ENCODE data around the gene AP3S1. TPM values are rescaled to one million over a fixed set of nuclear protein-coding genes. Genes with fewer than 3 reads are reported as not detected.
A peak's percentile ranks its signal among the peaks of the same experiment; 100 is the strongest.
"Not testable (repeated sequence)": the region's sequence is repeated elsewhere in the genome, so short reads cannot be mapped to it uniquely, and the experiment has no call there.

The AP3S1 gene
- total and polyA plus RNA-seq, 4 donors = 97.7 to 186 (median 139) TPM

DNA sequence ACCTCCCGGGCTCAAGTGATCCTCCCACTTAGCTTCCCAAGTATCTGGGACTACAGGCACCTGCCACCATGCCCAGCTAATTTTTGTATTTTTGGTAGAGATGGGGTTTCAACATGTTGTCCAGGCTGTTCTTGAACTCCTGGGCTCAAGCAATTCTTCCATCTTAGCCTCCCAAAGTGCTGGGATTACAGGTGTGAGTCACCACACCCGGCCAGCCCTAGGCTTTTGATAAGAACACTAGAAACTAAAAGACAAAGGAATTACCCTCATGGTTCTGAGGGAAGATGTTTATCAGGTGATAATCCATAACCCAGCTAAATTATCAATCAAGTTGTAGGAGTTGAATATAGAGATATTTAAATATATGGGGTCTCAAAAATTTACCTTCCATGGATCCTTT is 33.7 kb upstream of the AP3S1 start:
- not testable (repeated sequence) for DNase-seq (ENCODE audit: low read depth in 4 of 6, low spot score in 6 of 6); H3K27me3 ChIP-seq (ENCODE audit: control insufficient read depth, insufficient read depth, low read length); H3K4me3 ChIP-seq (ENCODE audit: low read depth, low read length); H3K9me3 ChIP-seq (ENCODE audit: control insufficient read depth, insufficient read depth, low read length); H3K4me1 ChIP-seq (ENCODE audit: control insufficient read depth, insufficient read depth, low read length); H3K27ac ChIP-seq (ENCODE audit: low read depth, low read length); H3K36me3 ChIP-seq (ENCODE audit: control insufficient read depth, insufficient read depth, low read length)
- no CpG with 5 or more reads among the region's 2 CpGs for whole genome bisulfite sequencing (ENCODE audit: insufficient coverage)

DNA sequence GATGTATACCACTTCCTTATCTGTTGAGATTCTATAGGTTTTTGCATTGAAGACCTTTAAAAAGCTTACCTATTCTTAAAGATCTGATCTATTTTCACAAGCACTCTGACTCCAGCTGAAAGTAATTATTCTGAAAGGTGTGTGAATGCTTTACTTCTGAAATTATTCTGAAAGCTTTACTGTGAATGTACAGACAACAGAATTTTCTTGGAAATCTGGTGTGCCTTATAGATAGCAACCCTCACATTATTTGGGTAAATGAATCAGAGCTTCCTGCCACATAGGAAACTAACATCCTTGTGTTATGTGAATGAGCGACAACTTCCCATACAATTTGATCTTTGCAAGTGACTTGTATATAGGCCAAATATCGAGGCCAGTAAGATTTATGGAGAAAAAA is 31.8 kb upstream of the AP3S1 start:
- no CpG with 5 or more reads among the region's 2 CpGs for WGBS (ENCODE audit: insufficient coverage)
- no peak for DNase-seq (ENCODE audit: low read depth in 4 of 6, low spot score in 6 of 6)
- Histone ChIP-seq H3K27me3 (ENCODE audit: control insufficient read depth, insufficient read depth, low read length) (no peaks in the 10 kb centered on the region), H3K9me3 (ENCODE audit: control insufficient read depth, insufficient read depth, low read length) (no peaks in the 10 kb centered on the region), H3K27ac (ENCODE audit: low read depth, low read length) (no peak overlapping the region), H3K4me3 (ENCODE audit: low read depth, low read length) (no peak overlapping the region), H3K36me3 (ENCODE audit: control insufficient read depth, insufficient read depth, low read length) (peaks cover 10% of the 10 kb centered on the region), H3K4me1 (ENCODE audit: control insufficient read depth, insufficient read depth, low read length) (no peaks in the 10 kb centered on the region)

DNA sequence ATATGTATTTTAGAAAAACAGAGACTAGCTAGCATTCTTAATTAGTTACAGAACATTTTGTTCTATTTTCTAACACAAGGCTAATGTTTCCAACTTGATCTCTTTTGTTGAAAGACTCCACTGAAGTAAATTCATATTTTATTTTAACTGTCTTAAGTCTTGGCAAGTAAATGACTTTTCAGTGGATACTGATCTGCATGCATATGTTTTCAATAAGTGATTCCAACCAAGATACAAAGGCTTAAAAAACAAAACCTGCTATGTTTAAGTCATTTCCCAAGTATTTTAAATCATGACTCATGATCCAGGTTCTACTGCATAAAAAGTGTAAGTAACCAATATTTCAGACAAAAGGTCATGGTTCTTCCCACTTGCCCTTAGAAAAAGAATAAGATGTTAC is 31.0 kb upstream of the AP3S1 start:
- Histone ChIP-seq H3K36me3 (ENCODE audit: control insufficient read depth, insufficient read depth, low read length) (peaks cover 10% of the 10 kb centered on the region), H3K4me1 (ENCODE audit: control insufficient read depth, insufficient read depth, low read length) (no peaks in the 10 kb centered on the region), H3K4me3 (ENCODE audit: low read depth, low read length) (no peak overlapping the region), H3K27me3 (ENCODE audit: control insufficient read depth, insufficient read depth, low read length) (no peaks in the 10 kb centered on the region), H3K27ac (ENCODE audit: low read depth, low read length) (no peak overlapping the region), H3K9me3 (ENCODE audit: control insufficient read depth, insufficient read depth, low read length) (no peaks in the 10 kb centered on the region)
- no peak for DNase-seq (ENCODE audit: low read depth in 4 of 6, low spot score in 6 of 6)

DNA sequence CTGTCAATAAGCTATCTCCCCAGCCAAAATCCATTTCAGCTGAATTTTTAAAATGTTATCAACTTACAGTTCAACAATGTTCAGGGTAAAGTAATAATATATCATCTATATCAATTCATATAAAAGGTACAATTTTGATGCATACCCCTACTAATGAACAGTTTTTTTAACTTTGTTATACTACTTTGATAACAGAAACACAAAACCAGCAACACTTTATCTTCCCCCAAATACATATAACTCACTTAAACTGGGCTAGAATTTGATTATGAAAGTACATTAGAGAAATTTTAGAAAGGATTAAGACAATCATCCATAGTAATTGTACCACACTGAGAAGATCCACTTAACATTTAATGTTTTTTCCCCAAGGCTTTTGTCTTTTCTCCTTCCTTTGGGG is 30.3 kb upstream of the AP3S1 start:
- no peak for DNase-seq (ENCODE audit: low read depth in 4 of 6, low spot score in 6 of 6)
- Histone ChIP-seq H3K9me3 (ENCODE audit: control insufficient read depth, insufficient read depth, low read length) (no peaks in the 10 kb centered on the region), H3K27me3 (ENCODE audit: control insufficient read depth, insufficient read depth, low read length) (no peaks in the 10 kb centered on the region), H3K36me3 (ENCODE audit: control insufficient read depth, insufficient read depth, low read length) (peaks cover 10% of the 10 kb centered on the region), H3K4me1 (ENCODE audit: control insufficient read depth, insufficient read depth, low read length) (no peaks in the 10 kb centered on the region), H3K4me3 (ENCODE audit: low read depth, low read length) (no peak overlapping the region), H3K27ac (ENCODE audit: low read depth, low read length) (no peak overlapping the region)

DNA sequence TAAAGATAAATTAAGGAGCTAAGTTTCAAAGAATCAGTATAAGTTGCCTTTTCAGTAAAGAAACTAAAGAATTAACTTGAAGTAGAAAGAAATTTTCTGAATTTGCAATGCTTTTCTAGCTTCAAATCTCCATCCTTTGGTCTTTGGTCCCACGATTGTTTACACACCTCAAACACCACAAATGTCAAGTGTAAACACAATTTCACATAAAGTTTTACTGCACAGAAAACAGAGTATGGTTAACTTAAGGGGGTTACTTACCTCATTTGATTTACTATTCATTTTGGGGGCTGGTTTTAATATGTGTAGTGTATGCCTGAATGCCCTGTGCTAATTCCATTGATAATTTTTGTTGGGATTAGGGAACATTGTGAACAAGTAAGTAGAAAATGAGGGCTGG is 29.4 kb upstream of the AP3S1 start:
- no peak overlapping the region for H3K4me3 ChIP-seq (ENCODE audit: low read depth, low read length)
- H3K9me3 ChIP-seq (ENCODE audit: control insufficient read depth, insufficient read depth, low read length) = no peaks in the 10 kb centered on the region
- H3K27ac ChIP-seq (ENCODE audit: low read depth, low read length) = no peak overlapping the region
- DNase-seq (ENCODE audit: low read depth in 4 of 6, low spot score in 6 of 6) = no peak
- H3K4me1 ChIP-seq (ENCODE audit: control insufficient read depth, insufficient read depth, low read length) = no peaks in the 10 kb centered on the region
- peaks cover 10% of the 10 kb centered on the region for H3K36me3 ChIP-seq (ENCODE audit: control insufficient read depth, insufficient read depth, low read length)
- no CpG with 5 or more reads among the region's 1 CpG for WGBS (ENCODE audit: insufficient coverage)
- no peaks in the 10 kb centered on the region for H3K27me3 ChIP-seq (ENCODE audit: control insufficient read depth, insufficient read depth, low read length)

DNA sequence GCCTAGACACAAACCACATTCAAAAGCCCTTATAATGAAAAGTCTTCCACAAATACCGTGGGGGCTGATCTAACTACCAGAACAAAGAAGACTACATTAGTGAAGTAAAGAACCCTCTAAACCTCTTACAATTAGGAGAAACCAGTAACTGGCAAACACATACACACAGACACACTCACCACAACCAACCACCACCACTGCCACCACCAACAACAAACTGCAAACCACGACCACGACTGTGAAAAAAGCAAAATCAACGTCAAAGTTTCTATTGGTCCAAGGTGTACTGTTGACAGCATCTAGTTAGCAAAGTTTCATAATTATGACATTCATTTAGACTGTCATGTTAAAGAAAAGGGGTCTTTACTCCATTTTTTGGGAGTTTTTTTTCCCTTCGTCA is 28.0 kb upstream of the AP3S1 start:
- DNase-seq (ENCODE audit: low read depth in 4 of 6, low spot score in 6 of 6) = peak in 2 of 6 donors; percentile 1 to 9
- H3K4me3 ChIP-seq (ENCODE audit: low read depth, low read length) = peak overlapping the region; percentile 79

DNA sequence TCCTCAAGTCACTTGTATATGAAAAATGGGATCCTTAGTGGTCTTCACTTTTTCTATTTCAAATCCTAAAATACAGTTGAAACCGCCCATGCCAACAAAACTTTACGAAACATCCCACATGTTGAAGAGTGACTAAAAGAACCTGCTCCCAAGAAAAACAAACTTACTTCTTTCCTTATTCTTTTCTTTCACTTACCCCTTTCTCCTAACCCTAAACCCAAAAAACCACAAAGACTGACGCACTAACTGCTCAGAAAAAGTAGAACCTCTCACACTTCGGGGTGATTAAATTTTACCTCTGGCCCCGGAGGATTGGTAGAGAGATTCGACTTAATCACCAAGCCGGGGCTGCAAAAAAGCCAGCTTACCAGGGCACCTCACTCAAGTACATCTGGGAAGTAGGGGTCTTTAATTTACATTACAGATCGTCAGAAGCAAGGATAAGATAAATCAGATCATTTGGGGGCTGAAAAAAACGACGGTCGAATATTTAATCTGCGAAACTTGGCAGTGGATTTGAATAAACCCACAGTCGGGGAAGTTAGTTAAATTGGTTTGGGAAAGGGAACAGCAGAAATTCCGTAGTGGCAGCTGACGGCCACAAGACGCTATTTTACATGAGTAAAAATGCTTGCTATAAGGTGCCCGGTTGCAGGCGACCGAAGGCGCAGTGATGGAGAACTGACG is 26.6 kb upstream of the AP3S1 start:
- Histone ChIP-seq H3K4me3 (ENCODE audit: low read depth, low read length) (peak overlapping the region; percentile 79), H3K9me3 (ENCODE audit: control insufficient read depth, insufficient read depth, low read length) (no peaks in the 10 kb centered on the region), H3K4me1 (ENCODE audit: control insufficient read depth, insufficient read depth, low read length) (peaks cover 3% of the 10 kb centered on the region), H3K27me3 (ENCODE audit: control insufficient read depth, insufficient read depth, low read length) (no peaks in the 10 kb centered on the region), H3K36me3 (ENCODE audit: control insufficient read depth, insufficient read depth, low read length) (no peaks in the 10 kb centered on the region), H3K27ac (ENCODE audit: low read depth, low read length) (peak overlapping the region; percentile 98)
- no peak for DNase-seq (ENCODE audit: low read depth in 4 of 6, low spot score in 6 of 6)
- WGBS (ENCODE audit: insufficient coverage) = 13% methylated on average over 15 of the region's 21 CpGs

More for the DNA sequence above, 28.0 kb upstream of the AP3S1 start:
- 36% methylated on average over 3 of the region's 5 CpGs for WGBS (ENCODE audit: insufficient coverage)
- Histone ChIP-seq H3K9me3 (ENCODE audit: control insufficient read depth, insufficient read depth, low read length) (no peaks in the 10 kb centered on the region), H3K27me3 (ENCODE audit: control insufficient read depth, insufficient read depth, low read length) (no peaks in the 10 kb centered on the region), H3K27ac (ENCODE audit: low read depth, low read length) (no peak overlapping the region), H3K36me3 (ENCODE audit: control insufficient read depth, insufficient read depth, low read length) (peaks cover 6% of the 10 kb centered on the region), H3K4me1 (ENCODE audit: control insufficient read depth, insufficient read depth, low read length) (peaks cover 2% of the 10 kb centered on the region)

DNA sequence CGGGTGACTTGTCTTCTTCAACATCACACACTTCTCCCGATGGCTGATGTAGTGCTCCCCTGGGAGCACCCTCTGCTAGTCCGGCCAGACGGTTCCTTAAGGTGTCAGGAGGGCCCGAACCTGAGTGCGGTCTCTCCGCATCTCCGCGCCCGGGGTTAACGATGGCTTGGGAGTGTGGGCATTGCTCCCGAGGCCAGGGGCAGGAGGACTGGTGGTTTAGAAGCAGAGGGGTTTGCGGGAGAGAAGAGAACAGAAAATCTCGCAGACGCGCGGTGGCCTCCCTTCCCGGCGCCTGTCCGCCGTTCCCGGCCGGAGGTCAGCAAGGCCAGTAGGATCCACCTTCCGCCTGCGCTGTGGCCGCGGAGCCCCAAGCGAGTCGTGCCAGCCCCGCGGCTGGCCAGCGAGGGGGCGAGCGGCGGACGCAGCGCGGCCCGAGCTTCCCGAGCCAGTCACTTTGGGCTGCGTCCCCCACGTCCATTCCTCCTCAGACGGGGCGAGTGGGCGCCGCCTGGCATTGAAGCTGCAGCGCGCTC is 26.0 kb upstream of the AP3S1 start:
- Histone ChIP-seq H3K4me3 (ENCODE audit: low read depth, low read length) (peak overlapping the region; percentile 79), H3K36me3 (ENCODE audit: control insufficient read depth, insufficient read depth, low read length) (no peaks in the 10 kb centered on the region), H3K9me3 (ENCODE audit: control insufficient read depth, insufficient read depth, low read length) (no peaks in the 10 kb centered on the region), H3K27me3 (ENCODE audit: control insufficient read depth, insufficient read depth, low read length) (no peaks in the 10 kb centered on the region), H3K4me1 (ENCODE audit: control insufficient read depth, insufficient read depth, low read length) (peaks cover 3% of the 10 kb centered on the region), H3K27ac (ENCODE audit: low read depth, low read length) (peak overlapping the region; percentile 98)
- WGBS (ENCODE audit: insufficient coverage) = under 1% methylated on average over 46 of the region's 48 CpGs
- DNase-seq (ENCODE audit: low read depth in 4 of 6, low spot score in 6 of 6) = peak in 2 of 6 donors; percentile 63 to 77

DNA sequence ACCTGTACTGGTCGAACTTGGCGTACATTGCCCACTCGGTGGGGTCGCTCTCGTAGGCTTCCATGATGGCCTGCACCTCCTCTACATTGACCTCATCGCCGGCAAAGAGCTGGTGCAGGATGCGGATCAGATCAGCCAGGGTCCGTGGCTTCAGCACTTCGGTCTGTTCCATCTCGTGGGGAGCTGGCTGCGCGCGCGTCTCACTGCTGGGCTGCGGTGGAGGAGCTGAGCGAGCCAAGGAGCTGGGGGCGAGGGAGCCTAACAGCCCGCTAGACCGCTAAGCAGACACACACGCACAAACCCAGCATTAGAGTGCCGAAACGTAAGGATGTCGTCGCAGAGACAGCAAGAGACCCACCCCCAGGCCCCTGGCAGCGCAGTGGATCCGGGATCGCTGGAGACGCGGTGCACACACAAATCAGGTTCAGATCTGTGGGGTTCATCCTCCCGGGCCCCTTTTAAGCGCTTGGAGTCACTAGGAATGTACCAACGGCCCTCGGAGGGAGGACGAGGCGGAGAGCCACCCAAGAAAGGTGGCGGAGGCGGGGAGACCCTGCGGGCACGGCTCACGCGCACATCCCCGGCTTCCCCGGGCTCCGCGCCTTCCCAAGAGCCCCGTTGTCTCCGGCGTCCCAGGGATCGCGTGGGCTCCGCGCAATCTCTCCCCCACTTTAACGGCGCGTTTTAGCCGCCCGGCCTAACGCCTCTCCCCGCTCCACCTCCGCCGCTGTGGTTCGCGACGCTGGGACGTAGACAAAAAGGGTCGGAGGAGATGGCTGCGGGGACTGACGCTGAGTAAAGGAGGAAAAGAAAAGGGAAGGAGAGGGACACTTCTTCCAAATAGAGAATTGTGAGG is 25.3 kb upstream of the AP3S1 start, which contains the start of gene CDO1:
TSS of gene CDO1 (minus strand) at position 434 of the 856 bp plus-strand sequence. CDS start at position 172, 262 bp downstream.
- Histone ChIP-seq H3K27ac (ENCODE audit: low read depth, low read length) (peak within 1 kb of the TSS; percentile 98), H3K36me3 (ENCODE audit: control insufficient read depth, insufficient read depth, low read length) (no peaks in the 10 kb centered on the region), H3K27me3 (ENCODE audit: control insufficient read depth, insufficient read depth, low read length) (no peaks in the 10 kb centered on the region), H3K4me1 (ENCODE audit: control insufficient read depth, insufficient read depth, low read length) (peaks cover 3% of the 10 kb centered on the region), H3K9me3 (ENCODE audit: control insufficient read depth, insufficient read depth, low read length) (no peaks in the 10 kb centered on the region), H3K4me3 (ENCODE audit: low read depth, low read length) (peak within 1 kb of the TSS; percentile 79)
- DNase-seq (ENCODE audit: low read depth in 4 of 6, low spot score in 6 of 6) = peak; percentile 77 to 98 (median 88)
- WGBS (ENCODE audit: insufficient coverage) = 0% methylated on average over 69 of the region's 69 CpGs
